Hippocampal formation (tissue), 2 donors: ENCODE results near the gene TRIM54.
A peak's percentile ranks its signal among the peaks of the same experiment; 100 is the strongest.

Experiments used
- DNase-seq, 2 donors: peaks; one replicate each; lab custom pipeline; 2025; lab: John Stamatoyannopoulos, UW

Gene TRIM54

GRCh38 chr2:27356382-27357181, 74.4 kb downstream of the TRIM54 start, which contains the start of gene GTF3C2:
TSS of gene GTF3C2 (minus strand) at chr2:27356764. CDS start at chr2:27343554, 13,210 bp downstream.
- peak; percentile 91 to 98 for DNase-seq
